ENCODE results near the gene SYNRG.

SYNRG gene

GRCh38 chr17:37475731-37476420 is 133.3 kb downstream of the SYNRG start:
- no peak for DNase-seq (ENCODE audit: extremely low spot score)
- POLR2A ChIA-PET, result no interaction called here
- no peak for TF ChIP-seq ELF4 (IDR thresholded peaks at IDR 0.05)
- TF ChIP-seq BHLHE40 (IDR thresholded peaks at IDR 0.05; ENCODE audit: borderline replicate concordance), result no peak
- no peak for TF ChIP-seq SP1 (IDR thresholded peaks at IDR 0.05)
- no peak for TF ChIP-seq FOXA1 (IDR thresholded peaks at IDR 0.05)
- no peak for TF ChIP-seq ZNF384 (IDR thresholded peaks at IDR 0.05)
- no peak for TF ChIP-seq LEF1 (IDR thresholded peaks at IDR 0.05; ENCODE audit: borderline replicate concordance)
- TF ChIP-seq SUZ12 (IDR thresholded peaks at IDR 0.05), result no peak
- no peak for TF ChIP-seq HDGF (IDR thresholded peaks at IDR 0.05; ENCODE audit: borderline replicate concordance)
- no peak for TF ChIP-seq ARNT (IDR thresholded peaks at IDR 0.05)
- no peak for TF ChIP-seq PKNOX1 (IDR thresholded peaks at IDR 0.05)
- no peak for TF ChIP-seq NFRKB (IDR thresholded peaks at IDR 0.05)
- TF ChIP-seq TARDBP (IDR thresholded peaks at IDR 0.05), result no peak
- TF ChIP-seq L3MBTL2 (conservative IDR thresholded peaks at IDR 0.05), result no peak
- CTCF ChIA-PET, result interaction anchor here (0.6 kb wide), 1 partner anchor 16 kb away, joined by 6 read pairs; no protein-coding TSS in a partner anchor

GRCh38 chr17:37470181-37470580 is 139.0 kb downstream of the SYNRG start:
- POLR2A ChIA-PET, result no interaction called here
- CTCF ChIA-PET, result no interaction called here
- DNase-seq (ENCODE audit: extremely low spot score), result no peak
- TF ChIP-seq HDGF (IDR thresholded peaks at IDR 0.05; ENCODE audit: borderline replicate concordance) (no peak), BHLHE40 (IDR thresholded peaks at IDR 0.05; ENCODE audit: borderline replicate concordance) (no peak), ARNT (IDR thresholded peaks at IDR 0.05) (no peak), L3MBTL2 (conservative IDR thresholded peaks at IDR 0.05) (no peak), FOXM1 (IDR thresholded peaks at IDR 0.05; ENCODE audit: borderline replicate concordance) (no peak), NFRKB (IDR thresholded peaks at IDR 0.05) (no peak), PKNOX1 (IDR thresholded peaks at IDR 0.05) (no peak), FOXA1 (IDR thresholded peaks at IDR 0.05) (no peak), TARDBP (IDR thresholded peaks at IDR 0.05) (no peak), LEF1 (IDR thresholded peaks at IDR 0.05; ENCODE audit: borderline replicate concordance) (no peak), SP1 (IDR thresholded peaks at IDR 0.05) (no peak), ELF4 (IDR thresholded peaks at IDR 0.05) (no peak), SUZ12 (IDR thresholded peaks at IDR 0.05) (no peak), CTBP1 (IDR thresholded peaks at IDR 0.05; ENCODE audit: borderline replicate concordance) (no peak), FOXK2 (IDR thresholded peaks at IDR 0.05) (no peak), ZNF384 (IDR thresholded peaks at IDR 0.05) (no peak)

- TF ChIP-seq HDGF (IDR thresholded peaks at IDR 0.05; ENCODE audit: borderline replicate concordance) (no peak), LEF1 (IDR thresholded peaks at IDR 0.05; ENCODE audit: borderline replicate concordance) (no peak), FOXM1 (IDR thresholded peaks at IDR 0.05; ENCODE audit: borderline replicate concordance) (no peak), BHLHE40 (IDR thresholded peaks at IDR 0.05; ENCODE audit: borderline replicate concordance) (no peak), PKNOX1 (IDR thresholded peaks at IDR 0.05) (no peak), SP1 (IDR thresholded peaks at IDR 0.05) (no peak), TARDBP (IDR thresholded peaks at IDR 0.05) (no peak), ELF4 (IDR thresholded peaks at IDR 0.05) (no peak), FOXK2 (IDR thresholded peaks at IDR 0.05) (no peak)
- no peak for DNase-seq (ENCODE audit: extremely low spot score)
- ChIA-PET CTCF (no interaction called here), POLR2A (no interaction called here)
These were observed 142.7 kb downstream of the SYNRG start for GRCh38 chr17:37466471-37466870.

- ChIA-PET POLR2A (interaction anchor here (0.6 kb wide), 1 partner anchor 313 kb away, joined by 3 read pairs; no protein-coding TSS in a partner anchor), CTCF (no interaction called here)
- no peak for DNase-seq (ENCODE audit: extremely low spot score)
- TF ChIP-seq SP1 (IDR thresholded peaks at IDR 0.05) (no peak), LEF1 (IDR thresholded peaks at IDR 0.05; ENCODE audit: borderline replicate concordance) (no peak), ELF4 (IDR thresholded peaks at IDR 0.05) (no peak), L3MBTL2 (conservative IDR thresholded peaks at IDR 0.05) (no peak), BHLHE40 (IDR thresholded peaks at IDR 0.05; ENCODE audit: borderline replicate concordance) (no peak), TARDBP (IDR thresholded peaks at IDR 0.05) (no peak), FOXA1 (IDR thresholded peaks at IDR 0.05) (no peak), CTBP1 (IDR thresholded peaks at IDR 0.05; ENCODE audit: borderline replicate concordance) (no peak), FOXK2 (IDR thresholded peaks at IDR 0.05) (no peak), ARNT (IDR thresholded peaks at IDR 0.05) (no peak), ZNF384 (IDR thresholded peaks at IDR 0.05) (no peak), NFRKB (IDR thresholded peaks at IDR 0.05) (no peak), FOXM1 (IDR thresholded peaks at IDR 0.05; ENCODE audit: borderline replicate concordance) (no peak)
These were observed 144.1 kb downstream of the SYNRG start for GRCh38 chr17:37465069-37465616.

Measured in HEK293T (cell line).